Heart left ventricle (tissue), 13 donors: ENCODE results near the gene SUPT3H.

ENCODE experiments used
- POLR2A ChIP-seq, 2 donors: fragments of 450-650 bp; IDR thresholded peaks; one replicate each; pipeline ENCODE4 v1.6.1; 2017; ENCODE audit warnings: antibody characterized with exemption in 2 of 2, mild to moderate bottlenecking in 2 of 2, moderate library complexity in 2 of 2
- TF ChIP-seq, protein P1 (sequence below), 12 donors: fragments of 200-600 bp; sonication (generic) in 4 of 12; IDR thresholded peaks; one replicate each; pipeline versions ENCODE4 v1.5.0 to v1.8.0; 2018 to 2022; ENCODE audit warnings: antibody characterized with exemption in 12 of 12, mild to moderate bottlenecking in 5 of 12
- donor health status: ischemic (EF 13 %, LVEDD 7.1; RV severe dilation, severe dysfunction).
- donor health status: DM: no; HTN: yes; CAD: no.
- donor health status: DM: no; HTN: no; CAD: no.
- donor health status: ischemic (EF 25% LVEDD 6.9; RV normal size, moderate dysfunction).
- donor health status: ischemic (EF 25% LVEDD 5.7; RV mildly dilated, moderate dysfunction).
- donor health status: ischemic (EF 35%, LVEDD 5.7; RV mildly dilated, moderate dysfunction).
- donor health status: nonischemic (EF 11% LVEDD 7.7; RV severe dilation, severe dysfunction).
- donor health status: DM: yes; HTN: yes; CAD: no.
- donor health status: PGD.
- donor health status: ischemic (EF 29% LVEDD 5.4; RV normal size, mild dysfunction).
- donor health status: nonischemic (EF 23%, LVEDD 6.1; RV moderate dilation, normal function).

DNA sequence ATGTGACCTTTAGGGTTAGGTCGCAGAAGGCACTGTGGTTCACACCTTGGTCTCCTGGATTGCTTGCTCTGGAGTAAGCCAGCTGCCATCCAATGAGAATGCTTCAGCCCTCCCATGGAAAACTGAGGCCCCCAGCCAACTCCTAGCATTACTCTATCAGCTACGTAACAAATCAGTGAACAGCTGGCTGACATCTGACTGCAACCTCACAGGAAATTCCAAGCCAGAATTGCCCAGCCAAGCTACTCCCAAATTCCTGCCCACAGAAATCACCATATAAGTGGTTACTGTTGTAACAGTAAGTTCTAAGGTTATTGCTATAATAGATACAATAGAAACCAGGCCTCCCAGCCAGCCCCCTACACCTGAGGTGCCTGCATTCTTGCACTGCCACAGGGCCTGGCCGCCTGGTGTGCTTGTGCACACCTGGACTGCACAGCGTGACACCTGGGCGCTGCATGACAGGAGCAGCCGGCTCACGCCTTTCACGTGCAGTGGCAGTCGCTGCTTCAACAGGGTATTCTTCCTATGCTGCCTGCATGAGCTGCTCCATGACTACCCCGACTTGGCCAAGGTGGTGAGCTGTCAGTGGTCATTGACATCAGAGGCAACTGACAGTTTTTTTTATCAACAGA lies 479.3 kb downstream of the SUPT3H start:
- TF ChIP-seq, protein P1, sequence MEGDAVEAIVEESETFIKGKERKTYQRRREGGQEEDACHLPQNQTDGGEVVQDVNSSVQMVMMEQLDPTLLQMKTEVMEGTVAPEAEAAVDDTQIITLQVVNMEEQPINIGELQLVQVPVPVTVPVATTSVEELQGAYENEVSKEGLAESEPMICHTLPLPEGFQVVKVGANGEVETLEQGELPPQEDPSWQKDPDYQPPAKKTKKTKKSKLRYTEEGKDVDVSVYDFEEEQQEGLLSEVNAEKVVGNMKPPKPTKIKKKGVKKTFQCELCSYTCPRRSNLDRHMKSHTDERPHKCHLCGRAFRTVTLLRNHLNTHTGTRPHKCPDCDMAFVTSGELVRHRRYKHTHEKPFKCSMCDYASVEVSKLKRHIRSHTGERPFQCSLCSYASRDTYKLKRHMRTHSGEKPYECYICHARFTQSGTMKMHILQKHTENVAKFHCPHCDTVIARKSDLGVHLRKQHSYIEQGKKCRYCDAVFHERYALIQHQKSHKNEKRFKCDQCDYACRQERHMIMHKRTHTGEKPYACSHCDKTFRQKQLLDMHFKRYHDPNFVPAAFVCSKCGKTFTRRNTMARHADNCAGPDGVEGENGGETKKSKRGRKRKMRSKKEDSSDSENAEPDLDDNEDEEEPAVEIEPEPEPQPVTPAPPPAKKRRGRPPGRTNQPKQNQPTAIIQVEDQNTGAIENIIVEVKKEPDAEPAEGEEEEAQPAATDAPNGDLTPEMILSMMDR (IDR thresholded peaks at IDR 0.05): no peak
- no peak for TF ChIP-seq POLR2A (IDR thresholded peaks at IDR 0.05)
